HG03196 (cell line): Measurements from ENCODE around the gene SHC3.

ENCODE experiments used
- ATAC-seq: cut with Tn5 transposase; IDR thresholded peaks from one replicate; pipeline ENCODE4 v1.9.1; 2021; ENCODE audit not compliant: unreplicated experiment

SHC3 gene

GRCh38 chr9:88990041-88990728, 188.4 kb downstream of the SHC3 start:
- ATAC-seq = no peak

- no peak for ATAC-seq
Measured at GRCh38 chr9:88988796-88989641, 189.6 kb downstream of the SHC3 start.

GRCh38 chr9:88987661-88988060, 191.0 kb downstream of the SHC3 start:
- no peak for ATAC-seq

- no peak for ATAC-seq
Measured at GRCh38 chr9:88986776-88987175, 191.8 kb downstream of the SHC3 start.

- ATAC-seq = no peak
Measured at GRCh38 chr9:88985616-88986015, 193.0 kb downstream of the SHC3 start.

GRCh38 chr9:88984543-88984883, 194.1 kb downstream of the SHC3 start:
- no peak for ATAC-seq

GRCh38 chr9:88983865-88984542, 194.6 kb downstream of the SHC3 start:
- no peak for ATAC-seq

GRCh38 chr9:88980740-88981203, 197.8 kb downstream of the SHC3 start:
- no peak for ATAC-seq

GRCh38 chr9:88979791-88980190, 198.8 kb downstream of the SHC3 start:
- ATAC-seq = no peak

GRCh38 chr9:88979021-88979420, 199.6 kb downstream of the SHC3 start:
- ATAC-seq = no peak

GRCh38 chr9:88978034-88978433, 200.6 kb downstream of the SHC3 start:
- no peak for ATAC-seq

GRCh38 chr9:88976890-88977257, 201.7 kb downstream of the SHC3 start:
- no peak for ATAC-seq

- no peak for ATAC-seq
Measured at GRCh38 chr9:88975966-88976889, 202.4 kb downstream of the SHC3 start.

GRCh38 chr9:88974641-88975040, 204.0 kb downstream of the SHC3 start:
- no peak for ATAC-seq

- no peak for ATAC-seq
Measured at GRCh38 chr9:88973281-88974045, 205.2 kb downstream of the SHC3 start.

- no peak for ATAC-seq
Measured at GRCh38 chr9:88972401-88972800, 206.2 kb downstream of the SHC3 start.

GRCh38 chr9:88971131-88971960, 207.3 kb downstream of the SHC3 start:
- no peak for ATAC-seq

GRCh38 chr9:88969646-88970373, 208.8 kb downstream of the SHC3 start:
- no peak for ATAC-seq

GRCh38 chr9:88968799-88969198, 209.8 kb downstream of the SHC3 start:
- no peak for ATAC-seq
